A549 treated with AZD2906 at 1 μM for 4 hours (cell line): ENCODE measurements around the gene TAS1R1. TPM values are rescaled to one million over a fixed set of nuclear protein-coding genes. Genes with fewer than 3 reads are reported as not detected.

Experiments used
- total RNA-seq: library from RNA; stranded (reverse); fragments of 200-300 nt; extraction: Qiagen RNA extraction; gene quantifications from 5 replicates; pipeline ENCODE4 v1.2.3, GENCODE V29; 2022

Gene TAS1R1
- total RNA-seq: 0.03 TPM in 1 of 5 replicates, not detected in the others

DNA sequence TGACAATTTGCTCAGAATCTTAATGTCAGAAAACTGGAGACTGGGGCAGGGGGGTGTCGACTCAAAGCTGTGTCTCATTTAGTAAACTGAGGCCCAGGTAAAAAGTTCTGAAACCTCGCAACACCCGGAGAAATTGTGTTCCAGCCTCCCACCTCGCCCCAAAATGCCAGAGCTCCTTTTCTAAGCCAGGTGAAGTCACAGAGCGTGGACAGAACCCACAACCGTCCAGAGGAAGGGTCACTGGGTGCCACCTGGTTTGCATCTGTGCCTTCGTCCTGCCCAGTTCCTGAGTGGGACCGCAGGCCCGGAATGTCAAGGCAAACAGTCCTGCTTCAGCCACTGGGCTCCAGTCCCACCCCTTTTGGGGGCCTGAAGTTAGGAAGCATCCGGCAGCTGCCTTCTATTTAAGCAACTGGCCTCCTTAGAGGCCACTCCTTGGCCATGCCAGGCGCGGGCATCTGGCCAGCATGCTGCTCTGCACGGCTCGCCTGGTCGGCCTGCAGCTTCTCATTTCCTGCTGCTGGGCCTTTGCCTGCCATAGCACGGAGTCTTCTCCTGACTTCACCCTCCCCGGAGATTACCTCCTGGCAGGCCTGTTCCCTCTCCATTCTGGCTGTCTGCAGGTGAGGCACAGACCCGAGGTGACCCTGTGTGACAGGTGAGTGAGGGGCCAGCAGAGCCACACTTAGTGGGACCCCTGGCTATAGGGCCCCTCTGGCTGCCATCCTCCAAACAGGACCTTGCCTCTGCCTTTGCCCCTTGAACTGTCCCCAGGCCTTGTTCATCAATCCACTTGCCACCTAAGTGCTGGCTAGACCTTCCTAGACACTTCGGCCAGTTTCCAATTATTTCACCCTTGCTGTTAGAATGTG lies at the start of gene TAS1R1:
TAS1R1 (plus strand) TSS at position 401 of the 872 bp plus-strand sequence; CDS start at position 468, 67 bp downstream.

DNA sequence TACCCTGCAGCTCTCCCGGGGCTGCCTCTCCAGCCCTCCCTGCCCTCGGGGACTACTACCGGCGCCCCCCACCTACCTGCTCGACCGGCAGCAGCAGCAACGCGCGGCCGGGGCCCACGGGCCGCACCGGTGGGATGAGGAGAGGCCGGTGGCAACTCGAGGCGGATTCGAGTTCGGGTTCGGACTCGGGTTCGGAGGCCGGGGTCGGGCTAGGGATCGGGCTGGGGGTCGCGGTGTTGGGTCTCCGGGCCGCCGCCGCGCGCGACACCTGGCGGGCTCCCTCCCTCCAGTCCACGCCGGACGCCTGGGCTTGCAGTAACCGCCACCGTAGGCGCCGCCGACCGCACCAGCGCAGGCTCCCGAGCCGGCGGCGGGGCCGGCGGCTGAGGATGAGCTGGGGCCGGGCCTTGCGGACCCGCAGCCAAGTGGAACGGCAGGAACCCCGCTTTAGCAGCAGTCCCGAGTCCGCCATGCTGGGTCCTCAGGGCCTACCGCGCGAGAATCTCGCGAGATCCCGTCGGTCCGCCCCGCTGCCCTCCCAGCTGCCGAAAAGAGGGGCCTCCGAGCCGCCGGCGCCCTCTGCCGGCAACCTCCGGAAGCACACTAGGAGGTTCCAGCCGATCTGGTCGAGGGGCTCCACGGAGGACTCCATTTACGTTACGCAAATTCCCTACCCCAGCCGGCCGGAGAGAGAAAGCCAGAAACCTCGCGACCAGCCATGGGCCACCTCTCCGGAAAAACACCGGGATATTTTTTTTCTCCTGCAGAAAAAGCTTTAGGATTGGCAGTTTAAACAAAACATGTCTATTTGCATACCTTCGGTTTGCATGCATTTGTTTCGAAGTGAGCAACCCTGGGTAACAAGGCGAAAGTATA lies 838 bp upstream of the TAS1R1 start, which contains the start of gene NOL9:
NOL9 (minus strand) TSS at position 483 of the 876 bp plus-strand sequence; CDS start at position 472, 11 bp downstream.

DNA sequence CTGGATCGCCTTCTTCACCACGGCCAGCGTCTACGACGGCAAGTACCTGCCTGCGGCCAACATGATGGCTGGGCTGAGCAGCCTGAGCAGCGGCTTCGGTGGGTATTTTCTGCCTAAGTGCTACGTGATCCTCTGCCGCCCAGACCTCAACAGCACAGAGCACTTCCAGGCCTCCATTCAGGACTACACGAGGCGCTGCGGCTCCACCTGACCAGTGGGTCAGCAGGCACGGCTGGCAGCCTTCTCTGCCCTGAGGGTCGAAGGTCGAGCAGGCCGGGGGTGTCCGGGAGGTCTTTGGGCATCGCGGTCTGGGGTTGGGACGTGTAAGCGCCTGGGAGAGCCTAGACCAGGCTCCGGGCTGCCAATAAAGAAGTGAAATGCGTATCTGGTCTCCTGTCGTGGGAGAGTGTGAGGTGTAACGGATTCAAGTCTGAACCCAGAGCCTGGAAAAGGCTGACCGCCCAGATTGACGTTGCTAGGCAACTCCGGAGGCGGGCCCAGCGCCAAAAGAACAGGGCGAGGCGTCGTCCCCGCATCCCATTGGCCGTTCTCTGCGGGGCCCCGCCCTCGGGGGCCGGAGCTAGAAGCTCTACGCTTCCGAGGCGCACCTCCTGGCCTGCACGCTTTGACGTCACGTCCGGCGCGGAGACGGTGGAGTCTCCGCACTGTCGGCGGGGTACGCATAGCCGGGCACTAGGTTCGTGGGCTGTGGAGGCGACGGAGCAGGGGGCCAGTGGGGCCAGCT lies 24.4 kb downstream of the TAS1R1 start, which contains the start of gene ZBTB48:
ZBTB48 (plus strand) TSS at position 621 of the 745 bp plus-strand sequence. CDS start 616 bp downstream, outside the sequence.

DNA sequence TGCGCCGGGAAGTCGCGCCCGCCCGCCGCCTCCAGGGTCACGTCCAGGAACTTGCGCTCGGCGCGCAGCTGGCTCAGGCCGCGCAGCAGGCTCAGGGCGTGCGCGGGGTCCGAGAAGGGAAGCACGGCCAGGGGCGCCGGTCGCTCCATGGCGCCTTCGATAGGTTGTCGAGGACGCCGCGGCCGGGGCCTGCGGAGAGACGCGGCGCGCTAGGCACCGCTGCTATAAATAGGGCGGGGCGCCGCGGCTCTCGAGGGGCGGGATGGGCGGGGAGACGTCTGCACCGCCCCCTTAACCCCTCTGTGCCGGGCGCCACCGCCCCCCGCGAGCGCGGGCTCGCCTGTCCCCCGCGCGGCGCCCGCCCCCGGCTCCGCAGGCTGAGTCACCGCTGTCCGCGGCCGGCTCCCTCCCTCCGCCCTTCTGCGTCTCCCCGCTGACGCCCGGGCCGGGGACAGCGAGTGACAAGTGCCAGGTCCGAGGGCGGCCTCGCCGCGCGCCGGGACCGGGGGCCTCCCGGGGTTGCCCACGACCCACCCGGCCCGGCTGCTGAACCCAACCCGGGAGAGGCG lies 47.6 kb downstream of the TAS1R1 start, which contains the start of gene KLHL21:
KLHL21 (minus strand) TSS at position 201 of the 569 bp plus-strand sequence; CDS start at position 149, 52 bp downstream.

DNA sequence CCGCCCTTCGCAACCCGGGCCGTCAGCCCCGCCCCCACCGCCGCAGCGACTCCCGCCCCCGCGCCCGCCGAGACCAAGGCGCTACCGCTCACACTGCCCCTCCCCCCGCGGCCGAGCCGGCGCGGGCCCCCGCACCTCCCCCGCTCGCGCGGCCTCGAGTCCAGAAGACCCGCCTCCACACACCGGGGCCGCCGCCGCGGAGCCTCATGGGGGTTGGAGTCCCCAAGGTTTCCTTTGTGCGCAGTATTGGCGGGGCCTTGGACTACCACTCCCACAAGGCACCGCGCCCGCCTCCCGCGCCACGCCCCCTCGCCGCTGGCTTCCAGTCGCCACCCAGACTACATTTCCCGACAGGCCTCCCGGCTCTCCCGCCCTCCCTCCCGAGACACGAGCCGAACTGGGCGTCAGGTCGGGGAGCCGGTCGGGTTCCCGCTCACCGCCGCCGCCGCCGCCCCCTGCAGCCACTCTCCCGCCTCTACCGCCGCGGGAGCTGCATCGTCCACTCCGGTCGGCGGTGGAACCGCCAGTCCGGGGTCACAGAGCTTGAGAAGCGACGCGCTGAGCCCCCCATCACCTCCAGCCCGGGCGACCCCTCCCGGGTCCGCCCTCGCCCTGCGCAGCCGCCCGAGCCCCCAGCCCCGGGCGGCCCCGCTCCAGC lies 58.4 kb downstream of the TAS1R1 start, which contains the start of gene PHF13:
PHF13 (plus strand) TSS at position 371 of the 658 bp plus-strand sequence. CDS start 336 bp downstream, outside the sequence.

DNA sequence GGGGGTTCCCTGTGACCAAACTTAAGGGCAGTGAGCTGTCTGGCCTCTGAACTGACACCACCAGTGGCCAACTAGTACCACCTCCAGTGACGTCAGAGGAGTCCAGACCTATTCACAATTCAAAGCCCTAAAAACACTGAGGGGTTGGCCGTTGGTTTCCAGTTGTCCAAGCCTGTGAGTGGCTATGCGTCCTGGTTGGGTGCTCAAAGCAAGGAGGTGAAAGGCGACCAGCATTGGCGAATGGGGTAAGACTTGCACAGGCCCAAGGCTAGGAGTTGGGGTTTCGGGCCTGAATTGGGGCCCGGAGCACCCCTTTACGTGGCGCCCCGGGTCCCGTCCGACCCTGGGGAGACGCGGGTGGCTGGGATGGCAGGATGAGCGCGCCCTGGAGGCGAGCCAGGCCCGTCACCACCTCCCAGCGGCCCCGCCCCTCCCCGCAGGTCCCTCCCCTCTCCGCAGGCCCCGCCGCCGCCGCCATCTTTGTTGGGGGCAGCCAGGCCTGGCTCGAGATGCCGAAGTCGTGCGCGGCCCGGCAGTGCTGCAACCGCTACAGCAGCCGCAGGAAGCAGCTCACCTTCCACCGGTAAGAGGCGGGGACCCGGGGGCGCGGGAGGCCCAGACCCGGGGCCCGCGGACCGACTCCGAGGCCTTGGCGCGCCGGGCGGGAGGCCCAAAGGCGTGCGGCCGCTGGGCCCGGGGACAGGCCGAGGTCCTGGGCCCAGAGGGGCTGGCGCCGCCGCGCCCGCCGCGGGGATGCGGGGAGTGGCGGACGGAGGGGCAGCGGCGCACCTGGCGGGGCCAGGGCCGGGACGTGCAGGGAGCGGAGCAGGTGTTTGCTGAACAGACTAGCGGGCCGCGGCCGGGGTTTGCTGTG lies 69.8 kb downstream of the TAS1R1 start, which contains the start of gene THAP3:
THAP3 (plus strand) TSS at position 159 of the 874 bp plus-strand sequence; CDS start at position 510, 351 bp downstream.

Other genes with a start within 250 kb of the TAS1R1 start
- gene ACOT7, start 161.5 kb upstream of the TAS1R1 start, total RNA-seq: 76.2 to 109 TPM (median 105 TPM) in 5 replicates
- 3.1 to 6.0 TPM (median 4.8 TPM) in 5 replicates for gene HES2, start 135.4 kb upstream of the TAS1R1 start, total RNA-seq
- gene ESPN, start 130.5 kb upstream of the TAS1R1 start, total RNA-seq: 0.43 to 0.79 TPM (median 0.53 TPM) in 5 replicates
- gene TNFRSF25, start 89.1 kb upstream of the TAS1R1 start, total RNA-seq: 1.9 to 3.6 TPM (median 2.8 TPM) in 5 replicates
- gene PLEKHG5, start 63.6 kb upstream of the TAS1R1 start, total RNA-seq: 2.2 to 4.0 TPM (median 3.3 TPM) in 5 replicates
- 2.9 to 5.1 TPM (median 3.6 TPM) in 5 replicates for gene NOL9, start 794 bp upstream of the TAS1R1 start, total RNA-seq
- gene ZBTB48, start 24.7 kb downstream of the TAS1R1 start, total RNA-seq: 13.1 to 17.6 TPM (median 15.1 TPM) in 5 replicates
- gene KLHL21, start 47.6 kb downstream of the TAS1R1 start, total RNA-seq: 15.5 to 23.4 TPM (median 18.2 TPM) in 5 replicates
- 7.6 to 10.1 TPM (median 9.1 TPM) in 5 replicates for gene PHF13, start 58.4 kb downstream of the TAS1R1 start, total RNA-seq
- gene THAP3, start 69.6 kb downstream of the TAS1R1 start, total RNA-seq: 13.6 to 18.6 TPM (median 16.7 TPM) in 5 replicates
- 30.2 to 36.1 TPM (median 33.4 TPM) in 5 replicates for gene DNAJC11, start 146.5 kb downstream of the TAS1R1 start, total RNA-seq
- 62.7 to 71.0 TPM (median 65.8 TPM) in 5 replicates for gene CAMTA1, start 230.1 kb downstream of the TAS1R1 start, total RNA-seq